ENCODE results near the gene PPIG.

Gene PPIG

GRCh38 chr2:169670215-169670651 lies 86.1 kb downstream of the PPIG start:
- TF ChIP-seq, protein P1, sequence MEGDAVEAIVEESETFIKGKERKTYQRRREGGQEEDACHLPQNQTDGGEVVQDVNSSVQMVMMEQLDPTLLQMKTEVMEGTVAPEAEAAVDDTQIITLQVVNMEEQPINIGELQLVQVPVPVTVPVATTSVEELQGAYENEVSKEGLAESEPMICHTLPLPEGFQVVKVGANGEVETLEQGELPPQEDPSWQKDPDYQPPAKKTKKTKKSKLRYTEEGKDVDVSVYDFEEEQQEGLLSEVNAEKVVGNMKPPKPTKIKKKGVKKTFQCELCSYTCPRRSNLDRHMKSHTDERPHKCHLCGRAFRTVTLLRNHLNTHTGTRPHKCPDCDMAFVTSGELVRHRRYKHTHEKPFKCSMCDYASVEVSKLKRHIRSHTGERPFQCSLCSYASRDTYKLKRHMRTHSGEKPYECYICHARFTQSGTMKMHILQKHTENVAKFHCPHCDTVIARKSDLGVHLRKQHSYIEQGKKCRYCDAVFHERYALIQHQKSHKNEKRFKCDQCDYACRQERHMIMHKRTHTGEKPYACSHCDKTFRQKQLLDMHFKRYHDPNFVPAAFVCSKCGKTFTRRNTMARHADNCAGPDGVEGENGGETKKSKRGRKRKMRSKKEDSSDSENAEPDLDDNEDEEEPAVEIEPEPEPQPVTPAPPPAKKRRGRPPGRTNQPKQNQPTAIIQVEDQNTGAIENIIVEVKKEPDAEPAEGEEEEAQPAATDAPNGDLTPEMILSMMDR (conservative IDR thresholded peaks at IDR 0.05; ENCODE audit: control insufficient read depth, insufficient read depth, low read depth, low read length) = no peak
- no peak overlapping the region for H3K4me3 ChIP-seq (ENCODE audit: control insufficient read depth, low read depth, low read length)
- peak; percentile 20 for DNase-seq (ENCODE audit: low read depth)

GRCh38 chr2:169670937-169671336 lies 86.8 kb downstream of the PPIG start:
- no peak overlapping the region for H3K4me3 ChIP-seq (ENCODE audit: control insufficient read depth, low read depth, low read length)
- TF ChIP-seq, protein P1 (conservative IDR thresholded peaks at IDR 0.05; ENCODE audit: control insufficient read depth, insufficient read depth, low read depth, low read length) = no peak
- no peak for DNase-seq (ENCODE audit: low read depth)

- H3K4me3 ChIP-seq (ENCODE audit: control insufficient read depth, low read depth, low read length) = no peak overlapping the region
- TF ChIP-seq, protein P1 (conservative IDR thresholded peaks at IDR 0.05; ENCODE audit: control insufficient read depth, insufficient read depth, low read depth, low read length) = no peak
- DNase-seq (ENCODE audit: low read depth) = no peak
These were observed 88.3 kb downstream of the PPIG start for GRCh38 chr2:169672406-169672805.

DNA sequence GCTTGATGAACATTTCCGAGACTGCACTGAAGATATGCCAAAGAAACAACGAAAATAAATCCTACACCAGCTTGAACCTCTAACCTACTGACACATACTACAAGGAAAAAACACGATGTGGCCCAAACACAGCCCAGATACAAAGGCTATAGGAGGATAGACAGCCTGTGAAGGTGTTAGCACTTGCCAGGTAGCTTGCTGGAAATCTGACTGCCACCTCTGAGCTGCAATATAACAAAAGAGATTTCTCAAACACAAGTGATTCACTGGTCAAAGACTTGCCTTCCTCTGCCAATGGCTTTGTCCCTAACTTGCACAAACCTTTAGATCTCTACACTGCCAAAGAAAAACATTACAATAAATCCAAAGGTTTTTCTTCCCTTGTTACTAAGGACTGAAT lies 89.0 kb downstream of the PPIG start:
- no peak overlapping the region for H3K4me3 ChIP-seq (ENCODE audit: control insufficient read depth, low read depth, low read length)
- TF ChIP-seq, protein P1 (conservative IDR thresholded peaks at IDR 0.05; ENCODE audit: control insufficient read depth, insufficient read depth, low read depth, low read length) = no peak
- no peak for DNase-seq (ENCODE audit: low read depth)

DNA sequence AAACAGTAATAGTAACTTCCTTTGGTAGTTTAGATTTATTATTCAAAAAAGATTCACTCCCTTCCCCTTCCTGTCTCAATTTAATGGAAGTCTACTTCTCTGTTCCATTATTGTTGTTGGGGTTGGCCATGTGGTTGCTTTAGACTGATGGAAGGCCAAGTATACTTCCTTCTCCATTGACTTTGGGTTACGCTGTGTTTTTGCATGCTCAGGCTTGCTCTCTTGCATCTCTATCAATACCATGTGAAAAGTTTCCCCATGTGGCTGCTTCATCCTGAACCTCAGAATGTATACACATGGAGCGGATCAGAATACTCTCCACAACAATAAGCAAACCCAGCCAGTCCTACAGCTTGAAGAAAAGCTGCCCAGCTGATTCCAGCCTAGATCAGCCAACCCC lies 89.8 kb downstream of the PPIG start:
- TF ChIP-seq, protein P1 (conservative IDR thresholded peaks at IDR 0.05; ENCODE audit: control insufficient read depth, insufficient read depth, low read depth, low read length) = no peak
- no peak overlapping the region for H3K4me3 ChIP-seq (ENCODE audit: control insufficient read depth, low read depth, low read length)
- no peak for DNase-seq (ENCODE audit: low read depth)

DNA sequence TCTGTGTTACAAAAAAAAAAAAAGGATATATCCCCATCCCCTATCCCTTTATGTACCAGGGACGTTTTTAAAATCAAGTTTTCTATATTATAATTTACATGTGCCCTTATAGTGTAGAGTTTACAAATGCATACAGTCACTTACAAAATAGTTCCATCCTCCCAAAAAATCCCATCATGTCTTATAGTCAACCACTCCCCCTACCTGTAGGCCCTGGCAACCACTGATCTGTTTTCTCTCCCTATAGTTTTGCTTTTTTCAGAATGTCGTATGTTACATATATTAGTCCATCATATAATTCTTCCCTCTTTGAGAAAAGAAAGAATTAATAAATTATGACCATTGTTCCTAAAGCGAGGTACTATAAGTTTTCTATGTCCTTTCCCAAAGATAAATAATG lies 92.2 kb downstream of the PPIG start:
- TF ChIP-seq, protein P1 (conservative IDR thresholded peaks at IDR 0.05; ENCODE audit: control insufficient read depth, insufficient read depth, low read depth, low read length) = peak; percentile 28
- no peak for DNase-seq (ENCODE audit: low read depth)
- no peak overlapping the region for H3K4me3 ChIP-seq (ENCODE audit: control insufficient read depth, low read depth, low read length)

GRCh38 chr2:169676850-169677249 lies 92.7 kb downstream of the PPIG start:
- no peak for DNase-seq (ENCODE audit: low read depth)

More at GRCh38 chr2:169676850-169677249, 92.7 kb downstream of the PPIG start:
- H3K4me3 ChIP-seq (ENCODE audit: control insufficient read depth, low read depth, low read length) = no peak overlapping the region
- TF ChIP-seq, protein P1 (conservative IDR thresholded peaks at IDR 0.05; ENCODE audit: control insufficient read depth, insufficient read depth, low read depth, low read length) = no peak

Measured in fibroblast of mammary gland (primary cell).